ENCODE data around the gene PATJ. TPM values are rescaled to one million over a fixed set of nuclear protein-coding genes. Genes with fewer than 3 reads are reported as not detected.
"Not testable (repeated sequence)": the region's sequence is repeated elsewhere in the genome, so short reads cannot be mapped to it uniquely, and the experiment has no call there.

PATJ gene
- total RNA-seq, 1 donor from 2014 or later, result 11.3 TPM

DNA sequence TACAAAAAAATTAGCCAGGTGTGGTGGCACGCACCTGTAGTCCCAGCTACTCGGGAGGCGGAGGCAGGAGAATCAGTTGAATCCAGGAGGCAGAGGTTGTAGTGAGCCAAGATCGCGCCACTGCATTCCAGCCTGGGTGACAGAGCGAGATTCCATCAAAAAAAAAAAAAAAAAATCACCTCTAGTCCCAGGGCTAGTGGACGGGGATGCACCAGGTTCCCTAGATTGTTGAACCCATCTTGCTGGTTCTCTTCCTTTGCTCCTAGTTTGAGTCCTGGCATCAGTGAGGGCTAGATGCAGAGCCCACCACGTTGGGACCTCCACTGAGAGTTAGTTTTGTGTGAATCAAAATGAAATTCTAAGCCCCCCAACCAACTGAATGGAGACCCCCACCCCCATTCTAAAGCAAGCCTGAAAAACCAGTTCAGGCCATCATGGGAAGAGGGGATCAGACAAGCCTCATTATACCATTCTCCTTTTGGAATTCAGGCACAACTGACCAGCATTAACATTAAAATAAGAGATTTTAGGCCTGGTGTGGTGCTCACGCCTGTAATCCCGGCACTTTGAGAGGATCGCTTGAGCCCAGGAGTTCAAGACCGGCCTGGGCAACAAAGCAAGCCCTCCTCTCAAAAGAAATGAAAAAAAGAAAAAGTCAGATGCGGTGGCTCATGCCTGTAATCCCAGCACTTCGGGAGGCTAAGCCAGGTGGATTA is 434.5 kb downstream of the PATJ start:
- Mint-ChIP-seq H3K4me3 (ENCODE audit: unreplicated experiment) (no peak overlapping the region), H3K36me3 (ENCODE audit: unreplicated experiment) (no peaks in the 10 kb centered on the region), H3K4me1 (ENCODE audit: unreplicated experiment) (no peaks in the 10 kb centered on the region), H3K27me3 (ENCODE audit: unreplicated experiment) (peaks cover 17% of the 10 kb centered on the region), H3K27ac (ENCODE audit: unreplicated experiment) (no peak overlapping the region), H3K9me3 (ENCODE audit: unreplicated experiment) (no peaks in the 10 kb centered on the region)
- TF ChIP-seq, protein P1, sequence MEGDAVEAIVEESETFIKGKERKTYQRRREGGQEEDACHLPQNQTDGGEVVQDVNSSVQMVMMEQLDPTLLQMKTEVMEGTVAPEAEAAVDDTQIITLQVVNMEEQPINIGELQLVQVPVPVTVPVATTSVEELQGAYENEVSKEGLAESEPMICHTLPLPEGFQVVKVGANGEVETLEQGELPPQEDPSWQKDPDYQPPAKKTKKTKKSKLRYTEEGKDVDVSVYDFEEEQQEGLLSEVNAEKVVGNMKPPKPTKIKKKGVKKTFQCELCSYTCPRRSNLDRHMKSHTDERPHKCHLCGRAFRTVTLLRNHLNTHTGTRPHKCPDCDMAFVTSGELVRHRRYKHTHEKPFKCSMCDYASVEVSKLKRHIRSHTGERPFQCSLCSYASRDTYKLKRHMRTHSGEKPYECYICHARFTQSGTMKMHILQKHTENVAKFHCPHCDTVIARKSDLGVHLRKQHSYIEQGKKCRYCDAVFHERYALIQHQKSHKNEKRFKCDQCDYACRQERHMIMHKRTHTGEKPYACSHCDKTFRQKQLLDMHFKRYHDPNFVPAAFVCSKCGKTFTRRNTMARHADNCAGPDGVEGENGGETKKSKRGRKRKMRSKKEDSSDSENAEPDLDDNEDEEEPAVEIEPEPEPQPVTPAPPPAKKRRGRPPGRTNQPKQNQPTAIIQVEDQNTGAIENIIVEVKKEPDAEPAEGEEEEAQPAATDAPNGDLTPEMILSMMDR (IDR thresholded peaks at IDR 0.05), result no peak
- no peak for DNase-seq (ENCODE audit: extremely low spot score, unreplicated experiment)

DNA sequence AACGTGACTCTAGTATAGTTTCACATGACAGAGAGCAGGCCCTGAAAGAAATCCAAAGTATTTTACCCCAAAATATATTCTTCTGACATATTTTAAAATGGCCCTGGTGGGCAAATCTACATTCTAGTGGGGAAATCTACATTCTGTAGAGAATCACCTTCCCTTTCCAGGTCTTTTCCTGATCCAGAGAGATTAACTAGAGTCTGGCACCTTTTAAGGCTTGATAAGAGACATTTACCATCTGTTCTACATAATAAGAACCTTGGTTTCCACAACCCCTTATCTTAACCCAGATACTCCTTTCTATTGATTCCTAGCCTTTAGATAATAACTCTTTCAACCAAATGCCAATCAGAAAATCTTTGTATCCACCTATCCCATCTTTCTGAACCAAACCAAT is 435.3 kb downstream of the PATJ start:
- no peaks in the 10 kb centered on the region for H3K4me1 Mint-ChIP-seq (ENCODE audit: unreplicated experiment)

DNA sequence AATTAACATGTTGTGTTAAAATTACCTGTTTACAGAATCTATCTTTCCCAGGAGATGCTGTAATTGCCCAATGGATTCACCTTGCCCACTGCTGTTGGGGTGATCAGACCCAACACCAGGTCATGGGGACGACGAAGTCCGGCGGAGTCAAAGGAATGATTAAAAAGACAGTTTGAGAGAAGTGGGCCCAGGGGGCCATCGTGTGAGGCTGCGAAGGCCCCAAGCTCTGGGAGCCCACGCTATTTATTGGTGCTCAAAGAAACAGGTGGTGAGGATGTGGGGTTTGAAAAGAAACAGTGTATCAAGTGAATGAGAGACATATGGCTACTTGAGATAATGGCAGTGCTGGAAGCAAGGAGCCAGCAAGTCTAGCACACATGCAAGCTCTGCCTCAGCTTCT is 436.1 kb downstream of the PATJ start:
- Mint-ChIP-seq H3K9me3 (ENCODE audit: unreplicated experiment) (no peaks in the 10 kb centered on the region), H3K4me1 (ENCODE audit: unreplicated experiment) (no peaks in the 10 kb centered on the region), H3K36me3 (ENCODE audit: unreplicated experiment) (no peaks in the 10 kb centered on the region), H3K27me3 (ENCODE audit: unreplicated experiment) (peaks cover 29% of the 10 kb centered on the region), H3K27ac (ENCODE audit: unreplicated experiment) (no peak overlapping the region), H3K4me3 (ENCODE audit: unreplicated experiment) (no peak overlapping the region)
- DNase-seq (ENCODE audit: extremely low spot score, unreplicated experiment), result no peak
- TF ChIP-seq, protein P1 (IDR thresholded peaks at IDR 0.05), result no peak

More for the DNA sequence above, 435.3 kb downstream of the PATJ start:
- TF ChIP-seq, protein P1 (IDR thresholded peaks at IDR 0.05), result no peak
- Mint-ChIP-seq H3K36me3 (ENCODE audit: unreplicated experiment) (no peaks in the 10 kb centered on the region), H3K27me3 (ENCODE audit: unreplicated experiment) (peaks cover 23% of the 10 kb centered on the region), H3K27ac (ENCODE audit: unreplicated experiment) (no peak overlapping the region), H3K9me3 (ENCODE audit: unreplicated experiment) (no peaks in the 10 kb centered on the region), H3K4me3 (ENCODE audit: unreplicated experiment) (no peak overlapping the region)
- no peak for DNase-seq (ENCODE audit: extremely low spot score, unreplicated experiment)

DNA sequence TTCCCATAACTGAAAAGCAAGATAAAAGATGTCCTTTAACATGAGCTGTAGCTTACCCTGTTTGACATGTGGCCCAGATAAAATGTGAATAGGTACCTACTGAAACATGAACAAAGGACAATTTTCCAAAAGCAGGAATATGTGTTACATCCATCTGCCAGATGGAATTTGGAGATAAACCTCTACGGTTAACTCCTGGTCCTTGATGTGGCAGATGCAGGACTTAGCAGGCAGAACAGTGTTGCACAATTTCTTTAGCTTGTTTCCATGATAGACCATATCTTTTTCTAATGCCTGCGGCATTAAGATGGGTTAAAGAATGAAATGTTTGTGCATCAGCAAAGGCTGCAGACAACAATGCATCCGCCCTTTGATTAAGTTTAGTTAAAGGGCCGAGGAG is 437.8 kb downstream of the PATJ start:
- H3K27me3 Mint-ChIP-seq (ENCODE audit: unreplicated experiment), result peaks cover 34% of the 10 kb centered on the region
- H3K4me1 Mint-ChIP-seq (ENCODE audit: unreplicated experiment), result not testable (repeated sequence)

DNA sequence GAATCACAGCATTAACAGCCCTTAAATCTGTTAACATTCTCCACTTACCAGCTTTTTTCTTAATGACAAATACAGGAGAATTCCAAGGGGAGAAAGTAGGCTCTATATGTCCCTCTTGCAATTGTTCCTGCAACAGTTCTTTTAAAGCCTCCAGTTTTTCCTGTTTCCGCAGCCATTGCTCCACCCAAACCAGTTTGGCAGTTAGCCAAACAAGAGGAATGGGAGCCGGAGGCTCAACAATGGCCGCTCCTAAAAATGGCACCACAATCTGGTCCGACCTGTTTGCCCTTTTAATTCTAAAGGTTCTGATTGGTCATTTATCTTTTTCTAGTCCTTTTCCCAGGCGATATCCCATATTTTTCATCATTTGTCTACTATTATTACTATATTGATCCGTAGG is 438.4 kb downstream of the PATJ start:
- no peak overlapping the region for H3K4me3 Mint-ChIP-seq (ENCODE audit: unreplicated experiment)
- H3K9me3 Mint-ChIP-seq (ENCODE audit: unreplicated experiment), result no peaks in the 10 kb centered on the region
- peaks cover 34% of the 10 kb centered on the region for H3K27me3 Mint-ChIP-seq (ENCODE audit: unreplicated experiment)
- no peak for DNase-seq (ENCODE audit: extremely low spot score, unreplicated experiment)
- no peak overlapping the region for H3K27ac Mint-ChIP-seq (ENCODE audit: unreplicated experiment)
- TF ChIP-seq, protein P1 (IDR thresholded peaks at IDR 0.05), result no peak
- H3K4me1 Mint-ChIP-seq (ENCODE audit: unreplicated experiment), result no peaks in the 10 kb centered on the region
- H3K36me3 Mint-ChIP-seq (ENCODE audit: unreplicated experiment), result no peaks in the 10 kb centered on the region

More for the DNA sequence above, 437.8 kb downstream of the PATJ start:
- DNase-seq (ENCODE audit: extremely low spot score, unreplicated experiment); H3K9me3 Mint-ChIP-seq (ENCODE audit: unreplicated experiment); H3K27ac Mint-ChIP-seq (ENCODE audit: unreplicated experiment); H3K36me3 Mint-ChIP-seq (ENCODE audit: unreplicated experiment); H3K4me3 Mint-ChIP-seq (ENCODE audit: unreplicated experiment): not testable (repeated sequence)
